ENCODE measurements around the gene EGFL7.
A peak's percentile ranks its signal among the peaks of the same experiment; 100 is the strongest.

Gene EGFL7

GRCh38 chr9:136685216-136685615 lies 22.5 kb downstream of the EGFL7 start:
- Histone ChIP-seq H3K27me3 (ENCODE audit: control insufficient read depth, low read length) (peaks cover 23% of the 10 kb centered on the region), H3K4me1 (ENCODE audit: control insufficient read depth, low read length) (peaks cover 23% of the 10 kb centered on the region), H3F3A (ENCODE audit: control insufficient read depth, insufficient read depth) (0 out of 2 replicates have a peak, but pooled peaks cover 5% of the 10 kb centered on the region), H3K9me2 (replicated peaks; ENCODE audit: control insufficient read depth, low read length) (no peaks in the 10 kb centered on the region), H4K20me1 (ENCODE audit: control insufficient read depth, insufficient read depth, low read depth, low read length) (peaks cover 9% of the 10 kb centered on the region; the same call in 1 of the 2 replicates), H3K4me2 (ENCODE audit: low read length) (peak overlapping the region; percentile 87; the same call in 1 of the 2 replicates), H3K36me3 (ENCODE audit: control insufficient read depth, low read length) (no peaks in the 10 kb centered on the region), H3K4me3 (ENCODE audit: low read length) (no peak overlapping the region), H3K9me3 (ENCODE audit: control insufficient read depth, insufficient read depth, low read length) (no peaks in the 10 kb centered on the region), H3K27ac (ENCODE audit: low read depth, low read length) (no peak overlapping the region), H3K79me2 (ENCODE audit: control insufficient read depth, low read length) (peaks cover 22% of the 10 kb centered on the region)
- TF ChIP-seq CTCF (IDR thresholded peaks at IDR 0.05; ENCODE audit: low read depth, low read length, poor library complexity, severe bottlenecking) (no peak), EZH2phosphoT487 (IDR thresholded peaks at IDR 0.05; ENCODE audit: borderline replicate concordance, low read length) (no peak)

- H3K4me3 ChIP-seq (ENCODE audit: low read length) = peak overlapping the region; percentile 94
- 0 out of 2 replicates have a peak overlapping the region, but pooled peaks have one; percentile 69 for H3K27ac ChIP-seq (ENCODE audit: low read depth, low read length)
- H3K4me2 ChIP-seq (ENCODE audit: low read length) = peak overlapping the region; percentile 87
- peaks cover 23% of the 10 kb centered on the region for H3K4me1 ChIP-seq (ENCODE audit: control insufficient read depth, low read length)
- H3K36me3 ChIP-seq (ENCODE audit: control insufficient read depth, low read length) = no peaks in the 10 kb centered on the region
- H4K20me1 ChIP-seq (ENCODE audit: control insufficient read depth, insufficient read depth, low read depth, low read length) = peaks cover 9% of the 10 kb centered on the region; the same call in 1 of the 2 replicates
- no peaks in the 10 kb centered on the region for H3K9me2 ChIP-seq (replicated peaks; ENCODE audit: control insufficient read depth, low read length)
- H3K9me3 ChIP-seq (ENCODE audit: control insufficient read depth, insufficient read depth, low read length) = no peaks in the 10 kb centered on the region
- 0 out of 2 replicates have a peak, but pooled peaks cover 5% of the 10 kb centered on the region for H3F3A ChIP-seq (ENCODE audit: control insufficient read depth, insufficient read depth)
- peaks cover 22% of the 10 kb centered on the region for H3K79me2 ChIP-seq (ENCODE audit: control insufficient read depth, low read length)
- TF ChIP-seq EZH2phosphoT487 (IDR thresholded peaks at IDR 0.05; ENCODE audit: borderline replicate concordance, low read length) = no peak
- TF ChIP-seq CTCF (IDR thresholded peaks at IDR 0.05; ENCODE audit: low read depth, low read length, poor library complexity, severe bottlenecking) = no peak
- H3K27me3 ChIP-seq (ENCODE audit: control insufficient read depth, low read length) = peaks cover 23% of the 10 kb centered on the region
Measured at GRCh38 chr9:136685790-136686533, 23.2 kb downstream of the EGFL7 start.

GRCh38 chr9:136686534-136686793 lies 23.7 kb downstream of the EGFL7 start:
- TF ChIP-seq CTCF (IDR thresholded peaks at IDR 0.05; ENCODE audit: low read depth, low read length, poor library complexity, severe bottlenecking) = no peak
- TF ChIP-seq EZH2phosphoT487 (IDR thresholded peaks at IDR 0.05; ENCODE audit: borderline replicate concordance, low read length) = no peak
- peak overlapping the region; percentile 87 for H3K4me2 ChIP-seq (ENCODE audit: low read length)
- peaks cover 23% of the 10 kb centered on the region for H3K27me3 ChIP-seq (ENCODE audit: control insufficient read depth, low read length)
- peak overlapping the region; percentile 94 for H3K4me3 ChIP-seq (ENCODE audit: low read length)
- no peaks in the 10 kb centered on the region for H3K36me3 ChIP-seq (ENCODE audit: control insufficient read depth, low read length)
- H3K9me3 ChIP-seq (ENCODE audit: control insufficient read depth, insufficient read depth, low read length) = no peaks in the 10 kb centered on the region
- peaks cover 22% of the 10 kb centered on the region for H3K79me2 ChIP-seq (ENCODE audit: control insufficient read depth, low read length)
- H3K9me2 ChIP-seq (replicated peaks; ENCODE audit: control insufficient read depth, low read length) = no peaks in the 10 kb centered on the region
- peak overlapping the region; percentile 69 for H3K27ac ChIP-seq (ENCODE audit: low read depth, low read length)
- H3K4me1 ChIP-seq (ENCODE audit: control insufficient read depth, low read length) = peaks cover 23% of the 10 kb centered on the region
- H3F3A ChIP-seq (ENCODE audit: control insufficient read depth, insufficient read depth) = 0 out of 2 replicates have a peak, but pooled peaks cover 5% of the 10 kb centered on the region
- peaks cover 9% of the 10 kb centered on the region; the same call in 1 of the 2 replicates for H4K20me1 ChIP-seq (ENCODE audit: control insufficient read depth, insufficient read depth, low read depth, low read length)

Data from DOHH2 (cell line).